Uterus (tissue), 4 donors: ENCODE results near the gene RASSF7. TPM values are rescaled to one million over a fixed set of nuclear protein-coding genes. Genes with fewer than 3 reads are reported as not detected.

Experiments
- DNase-seq, 2 donors: peaks; one replicate each; pipeline ENCODE4 v3.0.0-alpha.2; 2019 to 2020
- H3K27ac ChIP-seq, 2 donors: fragments of 200-600 bp; sonication (generic); 1 replicate in 1 of 2; 2 replicates in 1 of 2; pipeline ENCODE4 v1.5.1; 2016 to 2018
- H3K27me3 ChIP-seq, 2 donors: fragments of 200-600 bp; sonication (generic); one replicate each; pipeline ENCODE4 v1.5.1; 2018 to 2019; ENCODE audit warnings: control low read depth in 1 of 2
- H3K36me3 ChIP-seq, 2 donors: fragments of 200-600 bp; sonication (generic); one replicate each; pipeline ENCODE4 v1.5.1; 2019; ENCODE audit warnings: control low read depth in 1 of 2
- H3K4me1 ChIP-seq, 2 donors: fragments of 200-600 bp; sonication (generic); one replicate each; pipeline ENCODE4 v1.5.1; 2018 to 2019; ENCODE audit warnings: control low read depth in 1 of 2
- H3K4me3 ChIP-seq, 2 donors: fragments of 200-600 bp; sonication (generic); 1 replicate in 1 of 2; 2 replicates in 1 of 2; pipeline ENCODE4 v1.5.1; 2018 to 2019; ENCODE audit warnings: mild to moderate bottlenecking in 1 of 2
- H3K9me3 ChIP-seq, 2 donors: fragments of 200-600 bp; sonication (generic); one replicate each; pipeline ENCODE4 v1.5.1; 2019; ENCODE audit warnings: control low read depth in 1 of 2
- POLR2A ChIP-seq, 2 donors: fragments of 450-650 bp; IDR thresholded peaks; one replicate each; pipeline ENCODE4 v1.6.1; 2016; ENCODE audit warnings: antibody characterized with exemption in 2 of 2, mild to moderate bottlenecking in 1 of 2, moderate library complexity in 1 of 2
- intact Hi-C: fragments of 100-400 bp; cut with DNase I; formaldehyde crosslinking; loops from one replicate; pipeline ENCODE4 v1.15.1; 2023; ENCODE audit warnings: low total_unique reads
- total RNA-seq, 4 donors: library from RNA; depleted of rRNA in 3 of 4; stranded (reverse); fragments of >200 nt in 3 of 4; gene quantifications; one replicate each; pipeline versions ENCODE4 v1.1.0 to v1.2.4, GENCODE V29; 2014 to 2023
- TF ChIP-seq, protein P1 (sequence below), 4 experiments: fragments of 200-600 bp in 2 of 4; fragments of 450-650 bp in 2 of 4; sonication (generic) in 2 of 4; IDR thresholded peaks; one replicate each; pipeline ENCODE4 v1.5.1; 2016 to 2019; ENCODE audit warnings: antibody characterized with exemption in 4 of 4, mild to moderate bottlenecking in 2 of 4, moderate library complexity in 1 of 4
- donor health status: DM: yes; HTN: yes; CAD: no.

The RASSF7 gene
- total RNA-seq, 4 donors from 2014 or later, result 0.59 to 13.1 (median 8.0) TPM

DNA sequence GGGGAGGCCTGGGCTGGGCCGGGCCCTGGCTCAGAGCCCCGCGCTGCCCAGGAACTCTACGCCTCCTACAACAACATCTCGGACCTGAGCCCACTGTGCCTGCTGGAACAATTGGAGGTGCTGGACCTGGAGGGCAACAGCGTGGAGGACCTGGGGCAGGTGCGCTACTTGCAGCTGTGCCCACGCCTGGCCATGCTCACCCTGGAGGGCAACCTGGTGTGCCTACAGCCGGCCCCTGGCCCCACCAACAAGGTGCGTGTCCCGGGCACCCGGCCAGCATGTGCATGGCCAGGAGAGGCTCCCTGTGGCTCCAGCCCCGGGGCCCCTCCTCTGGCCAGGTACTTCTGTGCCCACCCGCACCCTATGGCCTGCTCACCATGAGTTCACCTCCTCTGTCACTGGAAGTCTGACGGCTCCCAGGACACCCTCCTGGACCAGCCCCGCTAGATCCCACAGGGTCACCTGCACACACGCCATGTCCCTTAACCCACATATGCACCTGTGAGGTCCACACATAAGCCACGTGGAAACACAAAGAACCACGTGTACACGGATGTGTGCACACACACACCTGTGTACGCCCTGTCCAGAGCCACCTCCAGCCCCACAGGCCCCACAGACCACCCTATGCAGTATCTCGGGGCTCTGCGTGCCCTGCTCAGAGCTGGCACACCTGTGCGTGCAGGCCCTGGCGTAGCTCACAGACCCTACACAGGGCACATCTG is 10.6 kb upstream of the RASSF7 start:
- DNase-seq, result no peak
- H3K4me1 ChIP-seq, result peaks cover 0 to 7% of the 10 kb centered on the region in 2 donors
- no peaks in the 10 kb centered on the region for H3K9me3 ChIP-seq
- no peak for TF ChIP-seq POLR2A (IDR thresholded peaks at IDR 0.05)
- TF ChIP-seq, protein P1, sequence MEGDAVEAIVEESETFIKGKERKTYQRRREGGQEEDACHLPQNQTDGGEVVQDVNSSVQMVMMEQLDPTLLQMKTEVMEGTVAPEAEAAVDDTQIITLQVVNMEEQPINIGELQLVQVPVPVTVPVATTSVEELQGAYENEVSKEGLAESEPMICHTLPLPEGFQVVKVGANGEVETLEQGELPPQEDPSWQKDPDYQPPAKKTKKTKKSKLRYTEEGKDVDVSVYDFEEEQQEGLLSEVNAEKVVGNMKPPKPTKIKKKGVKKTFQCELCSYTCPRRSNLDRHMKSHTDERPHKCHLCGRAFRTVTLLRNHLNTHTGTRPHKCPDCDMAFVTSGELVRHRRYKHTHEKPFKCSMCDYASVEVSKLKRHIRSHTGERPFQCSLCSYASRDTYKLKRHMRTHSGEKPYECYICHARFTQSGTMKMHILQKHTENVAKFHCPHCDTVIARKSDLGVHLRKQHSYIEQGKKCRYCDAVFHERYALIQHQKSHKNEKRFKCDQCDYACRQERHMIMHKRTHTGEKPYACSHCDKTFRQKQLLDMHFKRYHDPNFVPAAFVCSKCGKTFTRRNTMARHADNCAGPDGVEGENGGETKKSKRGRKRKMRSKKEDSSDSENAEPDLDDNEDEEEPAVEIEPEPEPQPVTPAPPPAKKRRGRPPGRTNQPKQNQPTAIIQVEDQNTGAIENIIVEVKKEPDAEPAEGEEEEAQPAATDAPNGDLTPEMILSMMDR (IDR thresholded peaks at IDR 0.05), result no peak
- H3K36me3 ChIP-seq, result no peaks in the 10 kb centered on the region
- no peak overlapping the region for H3K4me3 ChIP-seq
- intact Hi-C loops, result no loop called here
- H3K27ac ChIP-seq, result no peak overlapping the region
- peaks cover 21 to 29% of the 10 kb centered on the region in 2 donors for H3K27me3 ChIP-seq

GRCh38 chr11:550746-551085 is 10.1 kb upstream of the RASSF7 start:
- Histone ChIP-seq H3K4me3 (no peak overlapping the region), H3K27ac (no peak overlapping the region), H3K36me3 (no peaks in the 10 kb centered on the region), H3K4me1 (peaks cover 0 to 12% of the 10 kb centered on the region in 2 donors), H3K9me3 (no peaks in the 10 kb centered on the region), H3K27me3 (peaks cover 27 to 29% of the 10 kb centered on the region in 2 donors)
- TF ChIP-seq, protein P1 (IDR thresholded peaks at IDR 0.05), result no peak
- no peak for TF ChIP-seq POLR2A (IDR thresholded peaks at IDR 0.05)
- intact Hi-C loops, result no loop called here
- DNase-seq, result no peak

GRCh38 chr11:551131-551530 is 9.6 kb upstream of the RASSF7 start:
- Histone ChIP-seq H3K27me3 (peaks cover 27 to 29% of the 10 kb centered on the region in 2 donors), H3K36me3 (no peaks in the 10 kb centered on the region), H3K4me1 (peaks cover 0 to 16% of the 10 kb centered on the region in 2 donors), H3K4me3 (no peak overlapping the region), H3K27ac (no peak overlapping the region), H3K9me3 (no peaks in the 10 kb centered on the region)
- no peak for DNase-seq
- TF ChIP-seq, protein P1 (IDR thresholded peaks at IDR 0.05), result no peak
- no peak for TF ChIP-seq POLR2A (IDR thresholded peaks at IDR 0.05)
- intact Hi-C loops, result no loop called here

DNA sequence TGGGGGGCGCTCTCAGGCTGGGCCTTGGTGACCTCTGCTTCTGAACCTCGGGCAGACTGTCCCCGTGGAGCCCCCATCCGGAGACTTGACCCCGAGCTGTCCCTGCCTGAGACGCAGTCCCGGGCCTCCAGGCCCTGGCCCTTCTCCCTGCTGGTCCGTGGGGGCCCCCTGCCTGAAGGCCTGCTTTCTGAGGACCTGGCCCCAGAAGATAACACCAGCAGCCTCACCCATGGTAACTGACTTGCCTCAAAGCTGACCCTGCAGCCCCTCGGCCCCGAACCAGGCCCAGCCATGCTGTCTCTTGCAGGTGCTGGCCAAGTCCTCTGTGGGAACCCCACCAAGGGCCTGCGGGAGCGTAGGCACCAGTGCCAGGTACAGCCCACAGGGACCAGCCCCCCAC is 9.2 kb upstream of the RASSF7 start:
- intact Hi-C loops, result no loop called here
- Histone ChIP-seq H3K4me1 (peaks cover 0 to 16% of the 10 kb centered on the region in 2 donors), H3K4me3 (no peak overlapping the region), H3K27me3 (peaks cover 27 to 29% of the 10 kb centered on the region in 2 donors), H3K36me3 (no peaks in the 10 kb centered on the region), H3K27ac (no peak overlapping the region), H3K9me3 (no peaks in the 10 kb centered on the region)
- DNase-seq, result no peak
- TF ChIP-seq, protein P1 (IDR thresholded peaks at IDR 0.05), result no peak
- TF ChIP-seq POLR2A (IDR thresholded peaks at IDR 0.05), result no peak

- no peaks in the 10 kb centered on the region for H3K9me3 ChIP-seq
- H3K27ac ChIP-seq, result no peak overlapping the region
- no peak for DNase-seq
- peaks cover 27 to 29% of the 10 kb centered on the region in 2 donors for H3K27me3 ChIP-seq
- TF ChIP-seq, protein P1 (IDR thresholded peaks at IDR 0.05), result no peak
- TF ChIP-seq POLR2A (IDR thresholded peaks at IDR 0.05), result no peak
- no peak overlapping the region for H3K4me3 ChIP-seq
- H3K4me1 ChIP-seq, result peaks cover 0 to 16% of the 10 kb centered on the region in 2 donors
- H3K36me3 ChIP-seq, result no peaks in the 10 kb centered on the region
- intact Hi-C loops, result no loop called here
Observed at GRCh38 chr11:553083-553987, 7.4 kb upstream of the RASSF7 start.
